Prostate gland (tissue), 2 donors: Measurements from ENCODE around the gene PEMT.

ENCODE experiments used
- POLR2A ChIP-seq: fragments of 450-650 bp; IDR thresholded peaks from one replicate; pipeline ENCODE4 v1.6.1; 2016; ENCODE audit warnings: antibody characterized with exemption, mild to moderate bottlenecking
- POLR2AphosphoS5 ChIP-seq: sonication (generic); formaldehyde crosslinking; IDR thresholded peaks from one replicate; pipeline ENCODE4 v1.6.1; 2017; ENCODE audit warnings: antibody characterized with exemption
- TF ChIP-seq, protein P1 (sequence below), 4 experiments: fragments of 200-600 bp in 2 of 4; fragments of 450-650 bp in 2 of 4; sonication (generic) in 2 of 4; IDR thresholded peaks; 1 replicate in 3 of 4; 2 replicates in 1 of 4; pipeline ENCODE4 v1.5.1; 2016 to 2019; ENCODE audit warnings: antibody characterized with exemption in 4 of 4, mild to moderate bottlenecking in 2 of 4, moderate library complexity in 2 of 4

DNA sequence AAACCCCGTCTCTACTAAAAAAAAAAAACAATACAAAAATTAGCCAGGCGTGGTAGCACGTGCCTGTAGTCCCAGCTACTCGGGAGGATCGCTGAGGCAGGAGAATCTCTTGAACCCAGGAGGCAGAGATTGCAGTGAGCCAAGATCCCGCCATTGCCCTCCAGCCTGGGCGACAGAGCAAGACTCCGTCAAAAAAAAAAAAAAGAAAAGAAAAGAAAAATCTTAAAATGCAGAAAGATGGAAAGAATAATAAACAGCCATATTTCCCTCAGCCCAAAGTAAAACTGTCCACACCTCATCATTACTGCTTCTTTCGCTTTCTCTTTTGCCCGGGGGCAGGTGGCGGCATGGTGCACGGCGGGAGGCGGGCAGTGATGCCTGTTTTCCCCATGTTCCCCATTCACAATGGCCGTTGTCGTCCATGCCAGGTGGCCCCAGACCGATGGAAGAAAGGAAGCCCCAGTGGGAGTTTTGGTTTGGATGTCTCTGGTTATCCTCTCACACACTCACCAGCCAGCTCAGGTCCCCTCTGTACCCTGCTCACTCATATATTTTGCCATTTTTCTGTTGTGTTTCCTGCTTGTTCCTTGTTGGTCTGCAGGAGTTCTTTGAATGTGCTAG is 37.0 kb upstream of the PEMT start:
- TF ChIP-seq, protein P1, sequence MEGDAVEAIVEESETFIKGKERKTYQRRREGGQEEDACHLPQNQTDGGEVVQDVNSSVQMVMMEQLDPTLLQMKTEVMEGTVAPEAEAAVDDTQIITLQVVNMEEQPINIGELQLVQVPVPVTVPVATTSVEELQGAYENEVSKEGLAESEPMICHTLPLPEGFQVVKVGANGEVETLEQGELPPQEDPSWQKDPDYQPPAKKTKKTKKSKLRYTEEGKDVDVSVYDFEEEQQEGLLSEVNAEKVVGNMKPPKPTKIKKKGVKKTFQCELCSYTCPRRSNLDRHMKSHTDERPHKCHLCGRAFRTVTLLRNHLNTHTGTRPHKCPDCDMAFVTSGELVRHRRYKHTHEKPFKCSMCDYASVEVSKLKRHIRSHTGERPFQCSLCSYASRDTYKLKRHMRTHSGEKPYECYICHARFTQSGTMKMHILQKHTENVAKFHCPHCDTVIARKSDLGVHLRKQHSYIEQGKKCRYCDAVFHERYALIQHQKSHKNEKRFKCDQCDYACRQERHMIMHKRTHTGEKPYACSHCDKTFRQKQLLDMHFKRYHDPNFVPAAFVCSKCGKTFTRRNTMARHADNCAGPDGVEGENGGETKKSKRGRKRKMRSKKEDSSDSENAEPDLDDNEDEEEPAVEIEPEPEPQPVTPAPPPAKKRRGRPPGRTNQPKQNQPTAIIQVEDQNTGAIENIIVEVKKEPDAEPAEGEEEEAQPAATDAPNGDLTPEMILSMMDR (IDR thresholded peaks at IDR 0.05) = no peak
- TF ChIP-seq POLR2AphosphoS5 = no peak
- TF ChIP-seq POLR2A = no peak
